IgD-negative memory B cell (primary cell): ENCODE measurements around the gene KDM3A. TPM values are rescaled to one million over a fixed set of nuclear protein-coding genes. Genes with fewer than 3 reads are reported as not detected.

Experiments used
- H3K27ac Mint-ChIP-seq, 3 donors: one replicate each; pipeline ENCODE4 v1.8.0; 2020 to 2022; ENCODE audit warnings: mild to moderate bottlenecking in 3 of 3, mixed read lengths in 3 of 3, moderate library complexity in 1 of 3
- H3K27me3 Mint-ChIP-seq: one replicate; pipeline ENCODE4 v1.8.0; 2021; ENCODE audit warnings: mixed read lengths
- H3K36me3 Mint-ChIP-seq: one replicate; pipeline ENCODE4 v1.8.0; 2020; ENCODE audit warnings: mild to moderate bottlenecking, mixed read lengths
- H3K4me1 Mint-ChIP-seq, 3 donors: one replicate each; pipeline ENCODE4 v1.8.0; 2020 to 2022; ENCODE audit warnings: mixed read lengths in 3 of 3, mild to moderate bottlenecking in 1 of 3
- H3K4me3 Mint-ChIP-seq, 4 donors: one replicate each; pipeline ENCODE4 v1.8.0; 2020 to 2022; ENCODE audit warnings: mild to moderate bottlenecking in 4 of 4, mixed read lengths in 4 of 4, moderate library complexity in 3 of 4
- H3K9me3 Mint-ChIP-seq, 3 donors: one replicate each; pipeline ENCODE4 v1.8.0; 2020 to 2021; ENCODE audit warnings: mixed read lengths in 3 of 3, mild to moderate bottlenecking in 1 of 3
- polyA plus RNA-seq: library from polyadenylated mRNA; unstranded; fragments of 300-500 nt; fragmentation: Illumina TruSeq; gene quantifications from one replicate; pipeline ENCODE4 v1.2.3, GENCODE V29; 2021

Gene KDM3A
- polyA plus RNA-seq, 1 donor from 2014 or later: 14.2 TPM

GRCh38 chr2:86414996-86415395 lies 26.2 kb upstream of the KDM3A start:
- Mint-ChIP-seq H3K27me3 (peaks cover 23% of the 10 kb centered on the region), H3K36me3 (peaks cover 2% of the 10 kb centered on the region), H3K4me3 (no peak overlapping the region), H3K4me1 (peaks cover 6 to 13% (median 12%) of the 10 kb centered on the region in 3 donors), H3K9me3 (peaks cover 0 to 6% (median 6%) of the 10 kb centered on the region in 3 donors), H3K27ac (no peak overlapping the region)

GRCh38 chr2:86416146-86416545 lies 25.0 kb upstream of the KDM3A start:
- peaks cover 6 to 13% (median 12%) of the 10 kb centered on the region in 3 donors for H3K4me1 Mint-ChIP-seq
- H3K4me3 Mint-ChIP-seq: no peak overlapping the region
- H3K9me3 Mint-ChIP-seq: peaks cover 0 to 8% (median 2%) of the 10 kb centered on the region in 3 donors
- H3K27me3 Mint-ChIP-seq: peaks cover 26% of the 10 kb centered on the region
- no peaks in the 10 kb centered on the region for H3K36me3 Mint-ChIP-seq
- H3K27ac Mint-ChIP-seq: no peak overlapping the region

- H3K36me3 Mint-ChIP-seq: no peaks in the 10 kb centered on the region
- peaks cover 22% of the 10 kb centered on the region for H3K27me3 Mint-ChIP-seq
- no peak overlapping the region for H3K4me3 Mint-ChIP-seq
- peaks cover 2 to 5% (median 4%) of the 10 kb centered on the region in 3 donors for H3K9me3 Mint-ChIP-seq
- H3K4me1 Mint-ChIP-seq: peaks cover 6 to 12% (median 12%) of the 10 kb centered on the region in 3 donors
- peak overlapping the region in 1 of 3 donors; percentile 8 for H3K27ac Mint-ChIP-seq
These were observed 23.2 kb upstream of the KDM3A start for GRCh38 chr2:86417961-86418360.

- Mint-ChIP-seq H3K4me3 (no peak overlapping the region), H3K36me3 (peaks cover 3% of the 10 kb centered on the region), H3K9me3 (peaks cover 3 to 5% (median 3%) of the 10 kb centered on the region in 3 donors), H3K27ac (no peak overlapping the region), H3K4me1 (peaks cover 0 to 3% (median 0%) of the 10 kb centered on the region in 3 donors), H3K27me3 (peaks cover 22% of the 10 kb centered on the region)
These were observed 20.3 kb upstream of the KDM3A start for GRCh38 chr2:86420913-86421312.

- H3K4me1 Mint-ChIP-seq: no peaks in the 10 kb centered on the region
These were observed 14.9 kb upstream of the KDM3A start for GRCh38 chr2:86426271-86426670.

GRCh38 chr2:86429335-86429734 lies 11.8 kb upstream of the KDM3A start:
- Mint-ChIP-seq H3K9me3 (peaks cover 7% of the 10 kb centered on the region in 3 donors), H3K36me3 (peaks cover 3% of the 10 kb centered on the region), H3K4me1 (no peaks in the 10 kb centered on the region), H3K4me3 (no peak overlapping the region), H3K27me3 (peaks cover 18% of the 10 kb centered on the region), H3K27ac (no peak overlapping the region)

More at GRCh38 chr2:86426271-86426670, 14.9 kb upstream of the KDM3A start:
- Mint-ChIP-seq H3K9me3 (peaks cover 10% of the 10 kb centered on the region in 3 donors), H3K36me3 (peaks cover 3% of the 10 kb centered on the region), H3K4me3 (no peak overlapping the region), H3K27me3 (peaks cover 28% of the 10 kb centered on the region), H3K27ac (no peak overlapping the region)

GRCh38 chr2:86430368-86430767 lies 10.8 kb upstream of the KDM3A start:
- peaks cover 7 to 9% (median 7%) of the 10 kb centered on the region in 3 donors for H3K9me3 Mint-ChIP-seq
- H3K4me3 Mint-ChIP-seq: no peak overlapping the region
- H3K27me3 Mint-ChIP-seq: peaks cover 18% of the 10 kb centered on the region
- no peaks in the 10 kb centered on the region for H3K4me1 Mint-ChIP-seq
- H3K36me3 Mint-ChIP-seq: peaks cover 3% of the 10 kb centered on the region
- no peak overlapping the region for H3K27ac Mint-ChIP-seq

- Mint-ChIP-seq H3K27ac (no peak overlapping the region), H3K9me3 (peaks cover 7 to 20% (median 19%) of the 10 kb centered on the region in 3 donors), H3K27me3 (peaks cover 14% of the 10 kb centered on the region), H3K4me3 (no peak overlapping the region), H3K4me1 (no peaks in the 10 kb centered on the region), H3K36me3 (peaks cover 3% of the 10 kb centered on the region)
These were observed 8.0 kb upstream of the KDM3A start for GRCh38 chr2:86433137-86433536.

- Mint-ChIP-seq H3K4me3 (no peak overlapping the region), H3K27ac (no peak overlapping the region), H3K4me1 (no peaks in the 10 kb centered on the region), H3K27me3 (peaks cover 11% of the 10 kb centered on the region), H3K9me3 (peaks cover 7 to 25% (median 22%) of the 10 kb centered on the region in 3 donors), H3K36me3 (peaks cover 3% of the 10 kb centered on the region)
These were observed 6.9 kb upstream of the KDM3A start for GRCh38 chr2:86434290-86434689.

GRCh38 chr2:86435531-86435930 lies 5.6 kb upstream of the KDM3A start:
- Mint-ChIP-seq H3K27me3 (peaks cover 6% of the 10 kb centered on the region), H3K4me1 (peaks cover 2 to 4% (median 2%) of the 10 kb centered on the region in 3 donors), H3K4me3 (no peak overlapping the region), H3K36me3 (peaks cover 4% of the 10 kb centered on the region), H3K27ac (no peak overlapping the region), H3K9me3 (peaks cover 0 to 31% (median 22%) of the 10 kb centered on the region in 3 donors)

- peaks cover 5% of the 10 kb centered on the region for H3K27me3 Mint-ChIP-seq
These were observed 4.8 kb upstream of the KDM3A start for GRCh38 chr2:86436328-86436727.

GRCh38 chr2:86439879-86440630 lies 1.1 kb upstream of the KDM3A start:
- Mint-ChIP-seq H3K4me3 (peak overlapping the region; percentile 93 to 98 (median 97)), H3K9me3 (peaks cover 0 to 28% (median 20%) of the 10 kb centered on the region in 3 donors), H3K27ac (peak overlapping the region; percentile 99 to 100 (median 99)), H3K4me1 (peaks cover 20 to 31% (median 27%) of the 10 kb centered on the region in 3 donors), H3K27me3 (peaks cover 1% of the 10 kb centered on the region), H3K36me3 (peaks cover 6% of the 10 kb centered on the region)

More at GRCh38 chr2:86436328-86436727, 4.8 kb upstream of the KDM3A start:
- Mint-ChIP-seq H3K4me1 (peaks cover 3 to 9% (median 6%) of the 10 kb centered on the region in 3 donors), H3K9me3 (peaks cover 0 to 28% (median 23%) of the 10 kb centered on the region in 3 donors), H3K27ac (no peak overlapping the region), H3K36me3 (peaks cover 4% of the 10 kb centered on the region), H3K4me3 (no peak overlapping the region)

GRCh38 chr2:86441392-86441881 lies 266 bp downstream of the KDM3A start:
- Mint-ChIP-seq H3K9me3 (peaks cover 0 to 26% (median 19%) of the 10 kb centered on the region in 3 donors), H3K4me3 (peak overlapping the region; percentile 93 to 98 (median 98)), H3K27me3 (peaks cover 1% of the 10 kb centered on the region), H3K4me1 (peaks cover 26 to 40% (median 34%) of the 10 kb centered on the region in 3 donors), H3K36me3 (peaks cover 6% of the 10 kb centered on the region), H3K27ac (peak overlapping the region; percentile 99 to 100 (median 99))

- Mint-ChIP-seq H3K36me3 (peaks cover 6% of the 10 kb centered on the region), H3K27ac (peak overlapping the region; percentile 93 to 99 (median 98)), H3K4me1 (peaks cover 26 to 40% (median 34%) of the 10 kb centered on the region in 3 donors), H3K9me3 (peaks cover 0 to 23% (median 16%) of the 10 kb centered on the region in 3 donors), H3K4me3 (peak overlapping the region; percentile 91 to 97 (median 96)), H3K27me3 (peaks cover 1% of the 10 kb centered on the region)
These were observed 891 bp downstream of the KDM3A start for GRCh38 chr2:86441882-86442641.

- Mint-ChIP-seq H3K4me1 (peaks cover 26 to 43% (median 37%) of the 10 kb centered on the region in 3 donors), H3K4me3 (peak overlapping the region; percentile 91 to 97 (median 96)), H3K36me3 (peaks cover 6% of the 10 kb centered on the region), H3K9me3 (peaks cover 0 to 20% (median 12%) of the 10 kb centered on the region in 3 donors), H3K27me3 (no peaks in the 10 kb centered on the region), H3K27ac (peak overlapping the region; percentile 93 to 99 (median 98))
These were observed 1.5 kb downstream of the KDM3A start for GRCh38 chr2:86442642-86443005.
